ENCODE results near the gene GRIK5.
"Not testable (repeated sequence)": the region's sequence is repeated elsewhere in the genome, so short reads cannot be mapped to it uniquely, and the experiment has no call there.

The GRIK5 gene, protein sequence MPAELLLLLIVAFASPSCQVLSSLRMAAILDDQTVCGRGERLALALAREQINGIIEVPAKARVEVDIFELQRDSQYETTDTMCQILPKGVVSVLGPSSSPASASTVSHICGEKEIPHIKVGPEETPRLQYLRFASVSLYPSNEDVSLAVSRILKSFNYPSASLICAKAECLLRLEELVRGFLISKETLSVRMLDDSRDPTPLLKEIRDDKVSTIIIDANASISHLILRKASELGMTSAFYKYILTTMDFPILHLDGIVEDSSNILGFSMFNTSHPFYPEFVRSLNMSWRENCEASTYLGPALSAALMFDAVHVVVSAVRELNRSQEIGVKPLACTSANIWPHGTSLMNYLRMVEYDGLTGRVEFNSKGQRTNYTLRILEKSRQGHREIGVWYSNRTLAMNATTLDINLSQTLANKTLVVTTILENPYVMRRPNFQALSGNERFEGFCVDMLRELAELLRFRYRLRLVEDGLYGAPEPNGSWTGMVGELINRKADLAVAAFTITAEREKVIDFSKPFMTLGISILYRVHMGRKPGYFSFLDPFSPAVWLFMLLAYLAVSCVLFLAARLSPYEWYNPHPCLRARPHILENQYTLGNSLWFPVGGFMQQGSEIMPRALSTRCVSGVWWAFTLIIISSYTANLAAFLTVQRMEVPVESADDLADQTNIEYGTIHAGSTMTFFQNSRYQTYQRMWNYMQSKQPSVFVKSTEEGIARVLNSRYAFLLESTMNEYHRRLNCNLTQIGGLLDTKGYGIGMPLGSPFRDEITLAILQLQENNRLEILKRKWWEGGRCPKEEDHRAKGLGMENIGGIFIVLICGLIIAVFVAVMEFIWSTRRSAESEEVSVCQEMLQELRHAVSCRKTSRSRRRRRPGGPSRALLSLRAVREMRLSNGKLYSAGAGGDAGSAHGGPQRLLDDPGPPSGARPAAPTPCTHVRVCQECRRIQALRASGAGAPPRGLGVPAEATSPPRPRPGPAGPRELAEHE

DNA sequence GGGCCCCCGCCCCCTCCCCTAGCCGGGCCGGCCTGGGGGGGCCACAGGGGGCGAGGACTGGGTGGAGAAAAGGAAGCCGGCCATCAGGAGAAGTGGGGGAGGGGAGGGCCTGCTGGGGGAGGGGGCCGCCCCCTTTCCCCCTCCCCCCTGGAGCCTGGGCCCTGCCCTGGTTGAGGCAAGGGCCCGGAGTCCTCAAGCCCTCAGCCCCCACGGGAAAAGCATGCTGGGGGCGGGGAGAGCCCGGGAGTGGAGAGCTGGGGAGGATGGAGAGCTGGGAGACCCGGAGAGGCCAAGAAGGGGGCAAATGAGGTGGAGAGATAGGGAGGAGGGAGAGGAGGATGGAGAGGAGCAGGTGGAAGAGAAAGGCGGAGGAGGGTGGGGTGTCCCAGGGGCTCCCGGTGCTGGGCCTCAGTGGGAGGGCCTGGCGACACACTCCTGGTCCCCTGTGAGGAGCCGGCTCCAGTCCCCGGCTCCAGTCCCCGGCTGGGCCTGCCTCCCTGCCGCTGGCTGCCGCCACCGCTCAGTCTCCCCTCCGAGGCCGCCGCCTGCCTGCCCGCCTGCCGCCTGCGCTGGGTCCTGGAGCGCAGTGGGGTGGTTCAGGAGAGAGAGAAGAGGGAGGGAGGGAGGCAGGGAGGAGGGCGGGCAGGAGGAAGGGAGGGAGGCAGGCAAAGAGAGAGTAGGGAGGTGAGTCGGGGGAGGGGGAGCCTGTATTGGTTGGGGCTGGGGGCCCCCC lies at the start of gene GRIK5:
GRIK5 (minus strand) TSS at position 588 of the 733 bp plus-strand sequence. CDS start 4,436 bp downstream, outside the sequence.
- no peak for DNase-seq (ENCODE audit: low read depth in 2 of 3, low spot score in 1 of 3)

DNA sequence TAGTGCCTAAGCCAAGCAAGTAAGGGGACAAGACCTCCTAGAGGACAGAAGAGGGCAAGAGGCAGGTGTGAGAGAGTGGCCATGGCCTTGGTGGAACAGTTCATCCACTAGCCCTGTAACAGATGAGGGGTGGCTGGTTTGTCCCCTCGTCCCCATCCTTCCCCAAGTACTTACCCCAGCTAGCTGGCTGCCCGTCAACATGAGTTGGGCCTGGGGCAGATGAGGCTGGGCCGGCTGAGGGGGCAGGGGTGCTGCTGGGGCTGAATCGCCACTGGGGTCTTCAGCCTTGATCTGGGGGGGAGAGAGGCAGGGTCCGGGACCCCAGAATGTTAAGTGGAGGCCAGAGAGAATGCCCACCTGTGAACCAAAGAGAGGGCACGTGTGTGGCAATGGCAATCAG lies 47.1 kb upstream of the GRIK5 start:
- DNase-seq (ENCODE audit: low read depth in 2 of 3, low spot score in 1 of 3): no peak

DNA sequence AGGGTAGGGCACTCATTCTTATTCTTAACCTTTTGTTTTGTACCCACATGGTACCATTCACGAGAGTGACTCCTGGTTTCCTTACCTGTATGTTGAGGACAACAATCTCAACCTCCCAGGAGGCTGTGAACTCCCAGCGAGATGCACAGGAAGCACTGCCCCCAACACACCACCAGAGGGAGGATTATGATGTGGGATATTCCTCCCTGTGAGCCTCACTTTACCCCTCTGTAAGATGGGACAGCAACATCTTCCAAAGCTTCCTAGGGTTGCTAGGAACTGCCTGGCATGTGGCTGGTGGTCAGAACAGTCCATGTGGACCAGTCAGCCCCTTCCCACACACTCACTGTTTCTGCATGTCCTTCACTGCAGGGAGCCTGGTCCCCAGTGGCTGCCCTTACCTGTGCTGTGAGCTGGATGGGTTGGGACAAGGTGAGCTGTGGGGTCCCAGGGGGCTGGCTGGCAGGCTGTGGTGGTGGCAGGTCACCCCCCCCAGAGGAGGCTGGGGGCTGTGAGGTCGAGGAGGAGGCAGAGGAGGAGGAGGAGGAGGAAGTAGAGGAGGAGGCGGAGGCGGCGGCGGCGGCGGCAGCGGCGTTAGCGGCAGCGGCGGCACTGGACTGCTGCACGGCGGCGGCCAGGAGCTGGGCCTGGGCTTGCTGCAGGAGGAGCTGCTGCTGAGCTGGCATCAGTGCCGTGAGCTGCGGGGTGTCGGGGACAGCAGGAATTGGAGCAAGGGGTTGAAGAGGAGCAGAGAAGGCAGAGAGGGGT lies 46.5 kb upstream of the GRIK5 start:
- no peak for DNase-seq (ENCODE audit: low read depth in 2 of 3, low spot score in 1 of 3)

DNA sequence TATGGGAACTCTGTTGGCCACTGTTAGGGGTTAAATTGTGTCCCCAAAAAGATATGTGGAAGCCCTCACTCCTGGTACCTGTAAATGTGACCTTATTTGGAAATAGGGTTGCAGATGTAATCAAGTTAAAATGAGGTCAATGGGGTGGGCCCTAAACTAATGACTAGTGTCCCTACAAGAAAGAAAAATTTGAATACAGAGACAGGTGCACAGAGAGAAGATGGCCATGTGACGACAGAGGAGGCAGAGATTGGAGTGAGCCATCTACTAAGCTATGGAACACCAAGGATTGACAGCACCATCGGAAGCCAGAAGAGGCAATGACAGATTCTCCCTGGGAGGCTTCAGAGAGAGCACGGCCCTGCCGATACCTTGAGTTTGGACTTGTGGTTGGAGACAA lies 45.7 kb upstream of the GRIK5 start:
- DNase-seq (ENCODE audit: low read depth in 2 of 3, low spot score in 1 of 3): no peak

DNA sequence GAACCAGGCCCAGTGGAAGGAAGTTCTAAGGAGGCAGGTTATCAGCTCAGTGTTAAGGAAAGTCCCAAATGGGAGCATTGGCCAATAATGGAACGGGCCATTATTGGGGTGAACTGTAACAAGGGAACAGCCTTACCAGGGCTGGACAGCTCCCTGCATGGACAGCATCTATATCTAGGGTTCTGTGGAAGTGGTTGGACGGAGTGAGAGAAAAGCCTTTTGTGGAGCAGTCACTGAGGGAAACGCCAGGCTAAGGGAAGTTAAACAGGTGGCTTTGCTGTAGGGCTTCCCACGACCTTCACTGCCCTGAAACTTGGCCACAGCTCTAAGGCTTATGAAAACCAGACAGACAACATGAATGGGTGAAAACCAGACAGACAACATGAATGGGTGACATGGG lies 45.2 kb upstream of the GRIK5 start:
- no peak for DNase-seq (ENCODE audit: low read depth in 2 of 3, low spot score in 1 of 3)

DNA sequence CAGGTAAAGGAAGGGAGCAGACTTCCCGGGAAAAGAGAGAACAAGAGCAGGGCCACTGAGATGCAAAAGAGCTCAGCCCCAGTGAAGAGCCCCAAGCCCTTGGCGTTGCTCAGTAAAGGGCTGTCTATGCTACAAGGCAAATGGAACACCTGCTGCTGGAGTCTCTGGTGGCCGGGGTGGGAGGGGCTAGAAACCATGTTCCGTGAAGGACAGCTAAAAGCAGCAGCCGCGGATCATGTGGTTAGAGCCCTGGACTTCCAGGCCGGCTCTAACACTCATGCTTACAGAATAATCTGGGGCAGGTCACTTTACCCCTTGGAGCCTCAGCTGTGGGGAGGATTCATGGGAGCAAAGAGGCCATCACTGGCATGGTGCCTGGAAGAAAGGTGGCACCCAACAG lies 44.4 kb upstream of the GRIK5 start:
- DNase-seq (ENCODE audit: low read depth in 2 of 3, low spot score in 1 of 3): no peak

DNA sequence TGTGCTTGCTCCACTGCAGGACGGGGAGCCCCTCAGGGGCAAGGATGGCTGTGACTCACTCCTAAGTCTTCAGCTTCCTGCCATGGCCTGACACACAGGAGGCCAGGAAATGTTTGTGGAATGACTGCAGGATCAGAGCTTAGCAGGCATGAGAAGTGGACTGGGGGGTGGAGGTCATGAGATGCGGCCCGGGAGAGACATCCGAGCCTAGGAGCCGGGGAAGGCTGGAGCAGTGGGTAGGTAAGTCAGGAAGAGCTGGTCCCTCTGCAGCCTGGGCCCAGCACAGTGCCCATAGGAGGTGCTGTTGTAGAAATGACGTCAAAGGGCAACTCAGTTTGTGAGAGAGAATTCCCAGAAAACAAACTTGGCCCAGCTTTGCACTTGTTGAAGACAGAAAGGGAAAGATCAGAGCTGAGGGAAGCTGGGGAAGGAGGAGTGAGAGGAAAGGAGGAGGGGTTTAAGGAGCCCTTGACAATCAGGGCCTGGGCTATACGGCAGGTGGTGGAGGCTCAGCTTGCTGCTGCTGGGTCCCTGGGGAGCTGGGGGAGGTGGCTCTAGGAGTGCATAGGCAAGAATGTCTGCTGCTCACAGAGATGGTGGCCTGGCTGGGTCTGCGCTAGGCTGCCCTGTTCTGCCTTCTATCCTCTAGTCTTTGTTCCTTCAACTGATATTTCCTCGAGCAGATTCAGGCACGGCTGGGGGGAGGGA lies 43.8 kb upstream of the GRIK5 start:
- DNase-seq (ENCODE audit: low read depth in 2 of 3, low spot score in 1 of 3): no peak

DNA sequence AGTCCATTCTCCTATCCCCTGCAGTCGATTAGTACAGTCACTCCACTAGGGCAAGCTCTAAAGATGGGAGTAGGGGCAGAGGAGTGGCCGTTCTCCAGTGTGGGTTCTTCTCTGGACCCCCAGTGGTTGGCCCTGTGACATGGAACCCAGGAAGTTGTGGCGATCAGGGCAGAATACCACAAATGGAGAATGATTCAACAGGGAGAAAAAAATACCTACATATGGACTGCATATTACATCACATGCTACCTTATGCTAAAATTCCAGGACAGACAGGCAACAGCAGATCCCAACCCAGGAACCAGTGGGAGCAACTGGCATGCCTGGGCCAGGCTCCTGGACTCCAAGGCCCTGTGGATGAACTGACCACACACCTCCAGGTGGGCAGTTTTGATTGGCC lies 41.8 kb upstream of the GRIK5 start:
- DNase-seq (ENCODE audit: low read depth in 2 of 3, low spot score in 1 of 3): no peak

DNA sequence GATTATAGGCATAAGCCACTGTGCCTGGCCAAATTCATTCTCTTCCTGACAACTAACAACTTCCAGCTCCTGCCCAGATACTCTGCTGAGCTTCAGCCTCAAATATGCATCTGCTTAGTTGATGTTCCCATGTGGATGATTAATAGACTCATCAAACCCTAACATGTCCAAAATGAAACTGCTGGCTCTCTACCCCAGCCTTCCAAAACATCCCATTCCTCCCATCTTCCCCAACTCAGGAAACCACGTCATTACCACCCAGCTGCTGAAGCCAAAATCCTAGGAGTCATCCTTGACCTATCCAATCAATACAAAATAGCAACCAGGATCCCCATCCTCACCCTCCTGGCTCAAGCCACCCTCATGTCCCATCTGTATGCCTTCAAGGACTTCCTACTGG lies 41.4 kb upstream of the GRIK5 start:
- DNase-seq (ENCODE audit: low read depth in 2 of 3, low spot score in 1 of 3): no peak

DNA sequence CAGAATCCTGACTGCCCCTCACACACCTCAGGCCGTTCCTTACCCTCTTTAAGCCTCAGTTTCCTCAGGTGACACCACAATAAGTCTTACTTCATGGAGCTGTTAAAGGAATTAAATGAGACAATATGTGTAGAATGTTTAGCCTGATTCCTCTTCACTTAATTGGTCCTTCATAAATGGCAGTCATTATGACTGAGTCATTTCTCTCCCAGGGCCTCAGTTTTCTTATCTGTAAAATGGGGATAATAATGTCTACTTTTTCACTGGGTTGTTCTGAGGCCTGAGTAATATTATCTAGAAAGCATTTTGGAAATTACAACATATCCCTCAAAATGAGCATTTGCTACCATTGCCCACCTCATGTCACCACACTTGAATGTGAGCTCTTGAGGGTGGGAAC lies 40.7 kb upstream of the GRIK5 start:
- no peak for DNase-seq (ENCODE audit: low read depth in 2 of 3, low spot score in 1 of 3)

DNA sequence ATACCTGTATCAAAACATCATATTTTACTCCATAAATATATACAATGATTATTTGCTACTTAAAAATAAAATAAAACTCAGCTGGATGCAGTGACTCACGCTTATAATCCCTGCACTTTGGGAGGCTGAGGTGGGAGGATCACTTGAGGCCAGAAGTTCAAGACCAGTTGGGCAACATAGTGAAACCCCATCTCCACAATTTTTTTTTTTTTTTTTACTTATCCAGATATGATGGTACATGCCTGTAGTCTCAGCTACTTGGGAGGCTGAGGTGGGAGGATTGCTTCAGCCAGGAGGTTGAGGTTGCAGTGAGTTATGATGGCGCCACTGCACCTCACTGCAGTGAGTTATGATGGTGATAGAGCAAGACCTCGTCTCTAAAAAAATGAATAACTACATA lies 39.9 kb upstream of the GRIK5 start:
- DNase-seq (ENCODE audit: low read depth in 2 of 3, low spot score in 1 of 3): no peak

DNA sequence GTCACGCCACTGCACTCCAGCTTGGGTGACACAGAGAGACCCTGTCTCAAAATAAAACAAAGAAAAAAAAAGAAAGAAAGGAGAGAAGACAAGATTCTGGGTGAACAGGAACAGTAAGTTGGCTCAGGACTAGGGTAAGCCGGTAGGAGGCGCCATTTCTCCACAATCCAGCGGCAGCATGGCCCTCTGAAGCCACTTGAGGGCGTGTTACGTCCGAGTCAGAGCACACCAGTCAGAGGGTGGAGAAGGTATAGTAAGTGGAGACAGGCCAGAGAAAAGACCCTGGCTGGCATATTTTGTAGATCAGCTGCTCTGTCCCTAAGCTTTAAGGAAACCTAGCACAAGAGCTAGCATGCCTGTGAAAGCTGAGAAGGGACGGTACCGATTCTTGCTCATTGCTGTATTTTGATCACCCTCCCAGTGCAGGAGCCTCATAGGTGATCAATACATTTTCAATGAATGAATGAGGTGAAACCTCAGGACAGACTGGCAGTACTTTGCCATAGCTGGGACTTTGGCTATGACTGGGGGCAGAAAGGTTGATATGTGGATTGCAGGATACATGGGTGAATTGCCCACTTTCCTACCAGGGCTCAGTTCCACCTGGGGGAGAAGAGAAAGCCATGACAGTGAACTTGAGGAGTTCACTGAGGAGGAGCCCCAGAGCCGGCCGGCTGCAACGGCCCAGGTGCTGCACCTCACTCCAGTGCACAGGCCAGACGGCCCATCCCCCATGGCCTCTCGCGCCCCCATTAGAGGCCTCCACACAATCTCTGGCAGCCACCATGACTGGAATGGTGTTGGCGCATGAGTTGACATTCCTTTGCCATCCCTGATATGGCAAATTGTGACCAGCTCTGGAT lies 38.8 kb upstream of the GRIK5 start:
- DNase-seq (ENCODE audit: low read depth in 2 of 3, low spot score in 1 of 3): peak; percentile 79 to 92 (median 84)

DNA sequence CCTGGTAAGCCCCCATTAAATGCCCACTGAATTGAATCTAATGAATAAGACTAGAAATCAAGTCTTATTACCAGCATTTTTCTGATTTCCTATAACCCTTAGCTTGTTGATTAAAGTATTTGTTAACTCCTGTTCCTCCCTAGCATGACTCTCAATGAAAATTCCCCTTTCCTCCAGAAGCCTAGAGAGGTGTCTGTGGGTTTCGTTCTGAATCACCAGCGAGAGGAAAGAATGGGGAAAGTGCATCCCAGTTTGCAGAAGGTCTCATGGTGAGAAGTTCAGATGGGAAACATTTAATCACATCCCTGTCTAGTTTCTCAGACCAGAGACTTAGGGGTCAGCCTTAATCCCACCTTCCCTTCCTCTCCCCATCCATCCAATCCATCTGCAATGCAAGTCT lies 35.4 kb upstream of the GRIK5 start:
- no peak for DNase-seq (ENCODE audit: low read depth in 2 of 3, low spot score in 1 of 3)

DNA sequence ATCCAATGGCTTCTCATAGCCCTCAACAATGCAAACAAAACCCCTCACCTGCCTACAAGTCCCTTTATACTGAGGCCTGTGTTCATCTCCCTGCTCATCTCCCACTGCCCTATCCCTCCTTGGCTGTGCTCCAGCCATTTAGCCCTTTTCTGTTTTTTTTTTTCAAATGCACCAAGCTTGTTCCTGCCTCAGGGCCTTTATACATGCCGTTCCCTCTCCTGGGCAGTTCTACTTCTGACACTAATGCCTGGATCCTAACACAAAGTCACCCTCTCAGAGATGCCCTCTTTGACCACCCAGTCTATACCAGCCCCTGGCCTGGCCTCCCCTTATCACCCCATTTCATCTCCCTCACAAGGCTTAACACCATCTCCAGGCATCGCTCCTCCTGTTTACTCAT lies 32.9 kb upstream of the GRIK5 start:
- no peak for DNase-seq (ENCODE audit: low read depth in 2 of 3, low spot score in 1 of 3)

DNA sequence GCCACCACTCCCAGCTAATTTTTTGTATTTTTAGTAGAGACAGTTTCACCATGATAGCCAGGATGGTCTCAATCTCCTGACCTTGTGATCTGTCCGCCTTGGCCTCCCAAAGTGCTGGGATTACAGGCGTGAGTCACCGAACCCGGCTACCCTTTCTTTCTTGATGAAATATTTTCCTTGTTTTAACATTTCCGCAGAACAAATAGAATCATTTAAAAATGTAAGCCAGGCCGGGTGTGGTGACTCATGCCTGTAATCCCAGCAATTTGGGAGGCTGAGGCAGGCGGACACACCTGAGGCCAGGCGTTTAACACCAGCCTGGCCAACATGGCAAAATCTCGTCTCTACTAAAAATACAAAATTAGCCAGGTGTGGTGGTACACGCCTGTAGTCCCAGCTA lies 30.2 kb upstream of the GRIK5 start:
- DNase-seq (ENCODE audit: low read depth in 2 of 3, low spot score in 1 of 3): not testable (repeated sequence)

DNA sequence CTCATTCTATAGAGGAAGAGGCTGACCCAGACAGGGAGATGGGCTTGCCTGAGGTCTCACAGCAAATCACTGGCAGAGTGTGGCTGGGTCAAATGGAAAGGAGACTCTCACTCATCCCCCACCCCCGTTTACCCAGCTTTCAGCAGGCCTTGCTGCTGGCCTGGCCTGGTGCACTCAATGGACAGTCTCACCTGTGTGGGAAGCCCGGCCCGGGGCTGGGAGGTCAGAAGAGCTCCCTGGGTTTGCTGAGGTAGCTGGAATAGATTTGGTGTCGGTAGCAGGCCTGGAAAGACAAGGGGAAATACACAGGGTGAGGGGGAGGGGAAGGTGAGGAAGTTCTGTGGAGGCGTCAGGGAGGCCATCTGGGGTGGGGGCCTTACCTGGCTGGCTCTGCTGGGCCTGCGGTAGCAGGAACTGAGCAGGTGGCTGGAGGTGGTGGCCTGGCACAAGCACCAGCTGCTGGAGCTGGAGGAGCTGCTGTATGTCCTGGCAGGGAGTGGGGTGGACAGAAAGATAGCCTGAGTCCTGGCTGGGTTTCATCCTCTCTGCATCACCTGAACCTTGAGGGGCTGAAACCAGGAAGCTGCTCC lies 29.4 kb upstream of the GRIK5 start:
- no peak for DNase-seq (ENCODE audit: low read depth in 2 of 3, low spot score in 1 of 3)

DNA sequence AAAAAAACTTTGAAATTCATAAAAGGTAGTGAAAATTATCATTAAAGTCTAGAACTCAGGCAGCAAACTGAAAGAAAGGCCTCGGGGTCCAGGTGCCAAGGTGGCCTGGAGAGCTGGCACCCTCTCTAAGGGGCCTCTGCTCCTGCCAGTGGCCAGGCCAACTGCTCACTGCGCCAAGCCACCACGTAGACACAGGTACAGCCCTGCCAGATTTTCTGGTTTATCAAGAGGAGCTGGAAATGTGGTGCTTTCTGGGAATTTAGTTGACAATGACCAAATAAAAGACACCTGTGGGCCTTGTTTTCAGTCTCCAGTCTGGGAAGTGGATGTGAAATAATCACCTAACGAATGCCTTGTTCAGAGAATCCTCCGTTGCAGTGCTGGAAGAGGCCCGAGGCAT lies 28.8 kb upstream of the GRIK5 start:
- DNase-seq (ENCODE audit: low read depth in 2 of 3, low spot score in 1 of 3): no peak

DNA sequence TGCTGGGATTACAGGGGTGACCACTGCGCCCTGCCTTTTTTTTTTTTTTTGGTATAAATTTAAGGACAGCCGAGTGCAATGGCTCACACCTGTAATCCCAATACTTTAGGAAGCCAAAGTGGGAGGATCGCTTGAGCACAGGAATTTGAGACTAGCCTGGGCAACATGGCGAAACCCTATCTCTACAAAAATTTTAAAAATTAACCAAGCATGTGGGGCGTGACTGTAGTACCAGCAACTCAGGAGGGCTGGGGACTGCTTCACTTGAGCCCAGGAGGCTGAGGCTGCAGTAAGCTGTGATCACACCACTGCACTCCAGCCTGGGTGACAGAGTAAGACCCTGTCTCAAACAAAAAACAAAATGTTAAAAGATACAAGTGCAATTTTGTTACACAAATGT lies 27.5 kb upstream of the GRIK5 start:
- no peak for DNase-seq (ENCODE audit: low read depth in 2 of 3, low spot score in 1 of 3)
